Amniotic epithelial cell (primary cell): ENCODE measurements around the gene ARHGAP11A.

Experiments used
- DNase-seq: peaks from one replicate; pipeline ENCODE4 v3.0.0-alpha.2; 2010; ENCODE audit warnings: low read depth

The ARHGAP11A gene

GRCh38 chr15:32688151-32688639 is 72.9 kb downstream of the ARHGAP11A start:
- DNase-seq, result no peak
